Hepatocyte (in vitro differentiated cells): ENCODE data around the gene GRIK1. TPM values are rescaled to one million over a fixed set of nuclear protein-coding genes. Genes with fewer than 3 reads are reported as not detected.

ENCODE experiments used
- DNase-seq: peaks from one replicate; pipeline ENCODE4 v3.0.0-alpha.2; 2016; ENCODE audit warnings: low spot score
- H2AFZ ChIP-seq: fragments of 200-600 bp; sonication (generic); 2 replicates; pipeline ENCODE4 v1.6.0; 2016; ENCODE audit warnings: antibody characterized with exemption, mild to moderate bottlenecking
- H3K27ac ChIP-seq: fragments of 200-600 bp; sonication (generic); 2 replicates; pipeline ENCODE4 v1.5.1; 2016; ENCODE audit warnings: mild to moderate bottlenecking
- H3K27me3 ChIP-seq: fragments of 200-600 bp; sonication (generic); 2 replicates; pipeline ENCODE4 v1.6.1; 2016
- H3K36me3 ChIP-seq: fragments of 200-600 bp; sonication (generic); replicated peaks from 2 replicates; pipeline ENCODE4 v1.5.1; 2016; ENCODE audit warnings: low read depth; ENCODE audit not compliant: insufficient read depth
- H3K4me1 ChIP-seq: fragments of 200-600 bp; sonication (generic); 2 replicates; pipeline ENCODE4 v1.5.1; 2016; ENCODE audit warnings: mild to moderate bottlenecking, moderate library complexity; ENCODE audit not compliant: insufficient read depth
- H3K4me2 ChIP-seq: fragments of 200-600 bp; sonication (generic); 2 replicates; pipeline ENCODE4 v1.6.0; 2016
- H3K4me3 ChIP-seq: fragments of 200-600 bp; sonication (generic); 2 replicates; pipeline ENCODE4 v1.5.1; 2016; ENCODE audit warnings: mild to moderate bottlenecking
- H3K79me2 ChIP-seq: fragments of 200-600 bp; sonication (generic); 2 replicates; pipeline ENCODE4 v1.6.0; 2017; ENCODE audit warnings: mild to moderate bottlenecking
- H3K9me2 ChIP-seq: fragments of 200-600 bp; sonication (generic); replicated peaks from 2 replicates; pipeline ENCODE4 v1.6.0; 2017; ENCODE audit warnings: mild to moderate bottlenecking; ENCODE audit not compliant: insufficient read depth
- H3K9me3 ChIP-seq: fragments of 200-600 bp; sonication (generic); 2 replicates; pipeline ENCODE4 v1.5.1; 2016; ENCODE audit warnings: low read depth, mild to moderate bottlenecking
- H4K20me1 ChIP-seq: fragments of 200-600 bp; sonication (generic); 2 replicates; pipeline ENCODE4 v1.6.0; 2016; ENCODE audit warnings: mild to moderate bottlenecking; ENCODE audit not compliant: insufficient read depth, poor library complexity, severe bottlenecking
- CTCF ChIP-seq: fragments of 200-600 bp; sonication (generic); IDR thresholded peaks from 2 replicates; pipeline ENCODE4 v1.5.1; 2016; ENCODE audit warnings: antibody characterized with exemption, mild to moderate bottlenecking; ENCODE audit not compliant: poor library complexity
- EZH2 ChIP-seq: fragments of 200-600 bp; sonication (generic); IDR thresholded peaks from 2 replicates; pipeline ENCODE4 v1.6.1; 2016; ENCODE audit warnings: antibody characterized with exemption, mild to moderate bottlenecking, borderline replicate concordance
- EZH2phosphoT487 ChIP-seq: fragments of 200-600 bp; sonication (generic); IDR thresholded peaks from one replicate; pipeline ENCODE4 v1.6.1; 2018; ENCODE audit warnings: antibody characterized with exemption, mild to moderate bottlenecking, low read depth, moderate library complexity; ENCODE audit not compliant: unreplicated experiment, severe bottlenecking
- WGBS: methylation state at CpG from one replicate; pipeline ENCODE4 v1.1.6; 2016; ENCODE audit warnings: low lambda C conversion rate; ENCODE audit errors: missing lambda C conversion rate; 5-methylcytosine and 5-hydroxymethylcytosine counted together
- polyA plus RNA-seq: library from polyadenylated mRNA; unstranded; fragments of >200 nt; fragmentation: Nextera tagmentation; extraction: Ambion mirVana; gene quantifications from 2 replicates; pipeline ENCODE4 v1.2.1, GENCODE V29; 2016
- total RNA-seq: library from RNA; depleted of rRNA; stranded (reverse); fragments of >200 nt; gene quantifications from 2 replicates; pipeline ENCODE4 v1.2.3, GENCODE V29; 2014

Gene GRIK1
- total and polyA plus RNA-seq, 2 experiments from 2014 or later, result 0.77 to 2.3 TPM

DNA sequence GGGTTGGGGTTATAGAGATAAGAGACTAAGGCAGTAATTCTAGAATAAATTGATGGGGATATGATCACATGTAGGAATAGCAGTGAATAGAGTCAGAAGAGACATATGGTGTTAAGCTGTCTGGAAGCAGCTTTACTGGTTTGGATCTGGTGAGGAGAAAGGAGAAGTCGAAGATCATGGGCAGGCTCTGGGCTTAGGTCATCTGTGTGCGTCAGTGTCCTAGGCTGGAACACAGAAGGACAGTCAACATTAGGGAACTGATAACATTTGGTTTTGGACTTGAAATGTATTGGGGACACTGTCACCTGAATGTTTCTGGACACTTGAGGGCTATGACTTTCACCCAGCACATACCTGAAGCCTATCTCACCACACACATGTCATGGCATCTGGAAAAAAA is 13.9 kb upstream of the GRIK1 start:
- Histone ChIP-seq H4K20me1 (no peaks in the 10 kb centered on the region), H3K4me2 (no peak overlapping the region), H3K27me3 (no peaks in the 10 kb centered on the region), H3K9me3 (no peaks in the 10 kb centered on the region), H2AFZ (no peak overlapping the region), H3K9me2 (no peaks in the 10 kb centered on the region), H3K79me2 (no peaks in the 10 kb centered on the region), H3K4me1 (no peaks in the 10 kb centered on the region), H3K4me3 (no peak overlapping the region), H3K27ac (no peak overlapping the region), H3K36me3 (no peaks in the 10 kb centered on the region)
- 100% methylated on average over 2 of the region's 2 CpGs for WGBS
- TF ChIP-seq EZH2, result no peak
- TF ChIP-seq EZH2phosphoT487, result no peak
- TF ChIP-seq CTCF, result no peak
- DNase-seq, result no peak

DNA sequence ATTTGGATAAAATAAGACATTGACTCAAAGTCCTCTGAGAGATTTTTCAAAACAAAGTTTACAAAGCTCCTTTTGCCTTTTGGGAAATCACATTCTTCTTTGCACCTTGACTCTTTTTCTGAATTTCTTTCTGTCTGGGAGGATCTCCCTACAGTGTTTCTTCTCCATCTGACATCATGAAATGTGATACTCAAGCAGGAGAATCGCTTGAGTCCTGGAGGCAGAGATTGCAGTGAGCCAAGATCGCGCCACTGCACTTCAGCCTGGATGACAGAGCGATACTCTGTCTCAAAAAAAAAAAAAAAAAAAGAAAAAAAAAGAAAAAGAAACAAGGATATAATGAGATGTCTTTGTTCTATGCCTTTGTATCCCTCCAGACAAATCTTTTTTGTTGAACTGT is 13.3 kb upstream of the GRIK1 start:
- H3K79me2 ChIP-seq, result no peaks in the 10 kb centered on the region
- no peaks in the 10 kb centered on the region for H3K9me3 ChIP-seq
- DNase-seq, result no peak
- 25% methylated on average over 4 of the region's 4 CpGs for WGBS
- no peak overlapping the region for H2AFZ ChIP-seq
- no peaks in the 10 kb centered on the region for H3K4me1 ChIP-seq
- H3K9me2 ChIP-seq, result no peaks in the 10 kb centered on the region
- H3K4me2 ChIP-seq, result no peak overlapping the region
- no peak overlapping the region for H3K4me3 ChIP-seq
- no peaks in the 10 kb centered on the region for H3K36me3 ChIP-seq
- H4K20me1 ChIP-seq, result no peaks in the 10 kb centered on the region
- TF ChIP-seq EZH2phosphoT487, result no peak
- no peak for TF ChIP-seq CTCF
- no peak for TF ChIP-seq EZH2
- H3K27ac ChIP-seq, result no peak overlapping the region
- no peaks in the 10 kb centered on the region for H3K27me3 ChIP-seq

DNA sequence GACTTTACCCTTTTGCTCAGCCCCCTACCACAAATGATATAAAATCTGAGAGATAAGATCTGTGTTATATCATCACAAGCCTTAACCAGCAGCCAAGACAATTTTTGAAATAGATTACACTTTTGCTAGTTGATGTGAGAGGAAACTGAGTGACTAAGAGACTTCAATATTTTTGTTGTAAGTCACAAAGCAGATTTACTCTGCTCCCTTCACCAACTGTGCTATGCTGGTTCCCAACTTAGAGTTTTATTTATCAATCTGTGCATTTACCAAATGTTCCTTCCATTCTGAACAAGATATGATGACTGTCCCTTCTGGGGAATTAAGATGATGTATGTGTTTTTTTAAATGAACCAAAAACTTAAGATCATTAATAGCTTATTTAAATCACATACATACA is 12.1 kb upstream of the GRIK1 start:
- no peak for DNase-seq
- Histone ChIP-seq H3K9me2 (no peaks in the 10 kb centered on the region), H3K4me3 (no peak overlapping the region), H3K27ac (no peak overlapping the region), H3K36me3 (no peaks in the 10 kb centered on the region), H4K20me1 (no peaks in the 10 kb centered on the region), H3K27me3 (no peaks in the 10 kb centered on the region), H3K79me2 (no peaks in the 10 kb centered on the region), H3K9me3 (no peaks in the 10 kb centered on the region), H2AFZ (no peak overlapping the region), H3K4me1 (no peaks in the 10 kb centered on the region), H3K4me2 (no peak overlapping the region)
- no peak for TF ChIP-seq EZH2
- no peak for TF ChIP-seq EZH2phosphoT487
- no peak for TF ChIP-seq CTCF

- Histone ChIP-seq H3K4me2 (no peak overlapping the region), H3K9me2 (no peaks in the 10 kb centered on the region), H3K4me3 (no peak overlapping the region), H3K4me1 (no peaks in the 10 kb centered on the region), H3K27ac (no peak overlapping the region), H2AFZ (no peak overlapping the region), H3K27me3 (no peaks in the 10 kb centered on the region), H3K79me2 (no peaks in the 10 kb centered on the region), H3K36me3 (no peaks in the 10 kb centered on the region), H4K20me1 (no peaks in the 10 kb centered on the region), H3K9me3 (no peaks in the 10 kb centered on the region)
- WGBS, result 95% methylated on average over 1 of the region's 1 CpG
- no peak for TF ChIP-seq EZH2
- TF ChIP-seq CTCF, result no peak
- no peak for TF ChIP-seq EZH2phosphoT487
- DNase-seq, result no peak
Observed at GRCh38 chr21:29949991-29950390, 10.2 kb upstream of the GRIK1 start.
